GM15510 (cell line): ENCODE data around the gene PCDHA10.

Experiments used
- POLR2A ChIP-seq: IDR thresholded peaks from 3 replicates; pipeline ENCODE4 v1.6.1; 2011; ENCODE audit warnings: borderline replicate concordance; ENCODE audit not compliant: insufficient read length; ENCODE audit errors: extremely low read depth

Gene PCDHA10

DNA sequence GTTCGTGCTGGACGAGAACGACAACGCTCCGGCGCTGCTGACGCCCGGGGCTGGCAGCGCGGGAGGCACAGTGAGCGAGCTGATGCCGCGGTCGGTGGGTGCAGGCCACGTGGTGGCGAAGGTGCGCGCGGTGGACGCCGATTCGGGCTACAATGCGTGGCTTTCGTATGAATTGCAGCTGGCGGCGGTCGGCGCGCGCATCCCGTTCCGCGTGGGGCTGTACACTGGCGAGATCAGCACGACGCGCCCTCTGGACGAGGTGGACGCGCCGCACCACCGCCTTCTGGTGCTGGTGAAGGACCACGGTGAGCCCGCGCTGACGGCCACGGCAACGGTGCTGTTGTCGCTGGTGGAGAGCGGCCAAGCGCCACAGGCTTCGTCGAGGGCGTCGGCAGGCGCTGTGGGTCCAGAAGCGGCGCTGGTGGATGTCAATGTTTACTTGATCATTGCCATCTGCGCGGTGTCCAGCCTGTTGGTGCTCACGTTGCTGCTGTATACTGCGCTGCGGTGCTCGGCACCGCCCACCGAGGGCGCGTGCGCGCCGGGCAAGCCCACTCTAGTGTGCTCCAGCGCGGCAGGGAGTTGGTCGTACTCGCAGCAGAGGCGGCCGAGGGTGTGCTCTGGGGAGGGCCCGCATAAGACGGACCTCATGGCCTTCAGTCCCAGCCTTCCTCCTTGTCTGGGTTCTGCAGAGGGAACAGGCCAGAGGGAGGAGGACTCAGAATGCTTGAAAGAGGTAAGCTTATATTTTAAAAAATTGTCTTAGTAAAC, 28.4 kb downstream of the PCDHA10 start:
- TF ChIP-seq POLR2A, result no peak

DNA sequence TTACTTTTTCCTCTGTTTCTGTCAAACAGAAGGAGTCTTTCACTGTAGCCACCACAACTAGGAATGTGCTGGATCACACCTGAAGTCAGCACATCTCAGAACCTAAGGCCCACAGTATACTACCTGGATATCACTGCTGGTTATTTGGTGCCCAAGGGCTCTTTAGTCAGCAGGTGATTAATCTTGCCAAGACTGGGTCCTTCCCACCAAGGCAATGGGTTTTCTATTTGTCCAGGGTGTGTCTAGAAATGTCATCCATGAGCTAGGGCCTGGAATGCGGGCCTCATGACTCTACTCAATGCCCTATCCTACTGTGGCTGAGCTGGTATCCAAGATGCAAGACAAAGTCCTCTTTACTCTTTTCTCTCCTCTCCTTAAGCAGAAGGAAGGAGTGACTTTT, 60.6 kb downstream of the PCDHA10 start:
- TF ChIP-seq POLR2A, result no peak
